Stomach (tissue), 9 donors: ENCODE measurements around the gene FAM131B. TPM values are rescaled to one million over a fixed set of nuclear protein-coding genes. Genes with fewer than 3 reads are reported as not detected.

ENCODE experiments used
- DNase-seq, 2 donors: peaks; one replicate each; pipeline versions ENCODE4 v3.0.0 to v3.0.0-alpha.2; 2013 to 2019
- H3K27ac ChIP-seq, 5 donors: fragments of 200-600 bp in 4 of 5; sonication (generic) in 4 of 5; one replicate each; pipeline ENCODE4 v1.5.1; 2013 to 2019; ENCODE audit warnings: mild to moderate bottlenecking in 1 of 5, moderate library complexity in 1 of 5
- H3K27me3 ChIP-seq, 3 donors: fragments of 200-600 bp; sonication (generic); one replicate each; pipeline ENCODE4 v1.5.1; 2017 to 2019; ENCODE audit warnings: mixed run types in 1 of 3
- H3K36me3 ChIP-seq, 4 donors: fragments of 200-600 bp; sonication (generic); 1 replicate in 3 of 4; 2 replicates in 1 of 4; pipeline ENCODE4 v1.5.1; 2016 to 2019
- H3K4me1 ChIP-seq, 4 donors: fragments of 200-600 bp; sonication (generic); one replicate each; pipeline ENCODE4 v1.5.1; 2016 to 2019
- H3K4me3 ChIP-seq, 4 donors: fragments of 200-600 bp; sonication (generic) in 3 of 4; one replicate each; pipeline ENCODE4 v1.5.1; 2016 to 2019; ENCODE audit warnings: mild to moderate bottlenecking in 1 of 4
- H3K9me3 ChIP-seq, 4 donors: fragments of 200-600 bp; sonication (generic); one replicate each; pipeline ENCODE4 v1.5.1; 2016 to 2019
- CTCF ChIP-seq, 7 experiments: fragments of 450-650 bp in 4 of 7; fragments of 200-600 bp in 3 of 7; sonication (generic) in 3 of 7; IDR thresholded peaks; one replicate each; pipeline ENCODE4 v1.5.1; 2016 to 2019; ENCODE audit warnings: antibody characterized with exemption in 7 of 7, control low read depth in 2 of 7, mild to moderate bottlenecking in 1 of 7
- EP300 ChIP-seq: sonication (generic); formaldehyde crosslinking; IDR thresholded peaks from one replicate; pipeline ENCODE4 v1.6.1; 2017; ENCODE audit warnings: antibody characterized with exemption
- POLR2A ChIP-seq, 4 donors: fragments of 450-650 bp; IDR thresholded peaks; one replicate each; pipeline ENCODE4 v1.6.1; 2016; ENCODE audit warnings: antibody characterized with exemption in 4 of 4, control low read depth in 2 of 4, mild to moderate bottlenecking in 1 of 4, moderate library complexity in 1 of 4
- POLR2AphosphoS5 ChIP-seq, 3 donors: sonication (generic); formaldehyde crosslinking; IDR thresholded peaks; one replicate each; pipeline ENCODE4 v1.6.1; 2016; ENCODE audit warnings: antibody characterized with exemption in 3 of 3
- WGBS, 5 donors: extraction: QIAGEN DNeasy Blood & Tissue Kit in 3 of 5; methylation state at CpG; one replicate each; pipeline versions ENCODE4 v1.1.5 to v1.1.7; 2013 to 2018; 5-methylcytosine and 5-hydroxymethylcytosine counted together
- intact Hi-C: fragments of 100-400 bp; cut with DNase I; formaldehyde crosslinking; loops from one replicate; pipeline ENCODE4 v1.15.1; 2023; ENCODE audit warnings: low total_unique reads
- polyA plus RNA-seq, 3 donors: library from polyadenylated mRNA; stranded (reverse); fragments of 200-250 nt; gene quantifications; one replicate each; pipeline ENCODE4 v1.2.3, GENCODE V29; 2013
- total RNA-seq, 5 donors: library from RNA; depleted of rRNA; stranded (reverse); fragments of >200 nt; gene quantifications; one replicate each; pipeline versions ENCODE4 v1.1.0 to v1.2.3, GENCODE V29; 2014 to 2016
- donor health status: healthy with polysubstance abuse.
- donor health status: Bipolar disorder and iron deficiency.
- donor health status: healthy.

Gene FAM131B
- total and polyA plus RNA-seq, 8 donors = 0.29 to 14.0 (median 0.46) TPM; not detected in 1

- peak in 5 of 7 experiments; percentile 11 to 62 (median 33) for TF ChIP-seq CTCF (IDR thresholded peaks at IDR 0.05)
- peak in 1 of 3 donors; percentile 26 for TF ChIP-seq POLR2AphosphoS5 (IDR thresholded peaks at IDR 0.05)
- TF ChIP-seq POLR2A (IDR thresholded peaks at IDR 0.05) = no peak
- Histone ChIP-seq H3K4me3 (peak overlapping the region in 3 of 4 donors; percentile 4 to 32 (median 26)), H3K4me1 (peaks cover 0 to 10% (median 8%) of the 10 kb centered on the region in 4 donors), H3K27ac (no peak overlapping the region), H3K36me3 (no peaks in the 10 kb centered on the region), H3K9me3 (no peaks in the 10 kb centered on the region), H3K27me3 (peaks cover 0 to 40% (median 0%) of the 10 kb centered on the region in 3 donors)
- intact Hi-C loops = no loop called here
- 3 to 12% (median 7%) methylated on average over 26 to 35 of the region's 35 CpGs for WGBS, 5 donors
- peak; percentile 68 to 87 for DNase-seq
Measured at GRCh38 chr7:143345428-143345900, 17.0 kb downstream of the FAM131B start.

- Histone ChIP-seq H3K27ac (no peak overlapping the region), H3K36me3 (no peaks in the 10 kb centered on the region), H3K9me3 (no peaks in the 10 kb centered on the region), H3K4me3 (no peak overlapping the region), H3K27me3 (peaks cover 0 to 44% (median 0%) of the 10 kb centered on the region in 3 donors), H3K4me1 (peaks cover 0 to 10% (median 8%) of the 10 kb centered on the region in 4 donors)
- WGBS, 5 donors = 77 to 94% (median 87%) methylated on average over 3 of the region's 3 CpGs
- intact Hi-C loops = no loop called here
- DNase-seq = no peak
- no peak for TF ChIP-seq POLR2A (IDR thresholded peaks at IDR 0.05)
- no peak for TF ChIP-seq POLR2AphosphoS5 (IDR thresholded peaks at IDR 0.05)
- no peak for TF ChIP-seq CTCF (IDR thresholded peaks at IDR 0.05)
- no peak for TF ChIP-seq EP300
Measured at GRCh38 chr7:143343596-143343995, 18.9 kb downstream of the FAM131B start.

- no peaks in the 10 kb centered on the region for H3K36me3 ChIP-seq
- no peaks in the 10 kb centered on the region for H3K9me3 ChIP-seq
- peaks cover 0 to 47% (median 0%) of the 10 kb centered on the region in 3 donors for H3K27me3 ChIP-seq
- H3K4me3 ChIP-seq = no peak overlapping the region
- no peak overlapping the region for H3K27ac ChIP-seq
- H3K4me1 ChIP-seq = peaks cover 0 to 10% (median 8%) of the 10 kb centered on the region in 4 donors
- no peak for TF ChIP-seq CTCF (IDR thresholded peaks at IDR 0.05)
- no peak for TF ChIP-seq POLR2AphosphoS5 (IDR thresholded peaks at IDR 0.05)
- TF ChIP-seq POLR2A (IDR thresholded peaks at IDR 0.05) = no peak
- TF ChIP-seq EP300 = no peak
- no peak for DNase-seq
- intact Hi-C loops = no loop called here
- WGBS, 5 donors = 87 to 95% (median 93%) methylated on average over 8 of the region's 8 CpGs
Measured at GRCh38 chr7:143341842-143342241, 20.7 kb downstream of the FAM131B start.

- no peaks in the 10 kb centered on the region for H3K9me3 ChIP-seq
- no peak overlapping the region for H3K4me3 ChIP-seq
- H3K27ac ChIP-seq = no peak overlapping the region
- WGBS, 5 donors = 85 to 93% (median 90%) methylated on average over 3 of the region's 3 CpGs
- no peak for DNase-seq
- H3K27me3 ChIP-seq = peaks cover 0 to 12% (median 0%) of the 10 kb centered on the region in 3 donors
- intact Hi-C loops = no loop called here
- H3K4me1 ChIP-seq = no peaks in the 10 kb centered on the region
- no peak for TF ChIP-seq POLR2AphosphoS5 (IDR thresholded peaks at IDR 0.05)
- TF ChIP-seq EP300 = no peak
- TF ChIP-seq CTCF (IDR thresholded peaks at IDR 0.05) = no peak
- TF ChIP-seq POLR2A (IDR thresholded peaks at IDR 0.05) = no peak
- H3K36me3 ChIP-seq = no peaks in the 10 kb centered on the region
Measured at GRCh38 chr7:143337216-143337615, 25.3 kb downstream of the FAM131B start.
